HepG2 (cell line): Measurements from ENCODE around the gene CXXC5. TPM values are rescaled to one million over a fixed set of nuclear protein-coding genes. Genes with fewer than 3 reads are reported as not detected.
A peak's percentile ranks its signal among the peaks of the same experiment; 100 is the strongest.

Source experiments
- ADNP ChIP-seq: sonication (generic); formaldehyde crosslinking; IDR thresholded peaks from 2 replicates; pipeline ENCODE4 v1.4.0; 2020; ENCODE audit warnings: missing genetic modification reagents
- CHD4 ChIP-seq: fragments of 200-600 bp; sonication (generic); IDR thresholded peaks from 2 replicates; pipeline ENCODE4 v1.7.0; 2017; ENCODE audit warnings: mild to moderate bottlenecking, low read length, borderline replicate concordance
- CREBL2 ChIP-seq: sonication (generic); formaldehyde crosslinking; IDR thresholded peaks from 2 replicates; pipeline ENCODE4 v1.8.1; 2023; ENCODE audit warnings: missing genetic modification reagents, mild to moderate bottlenecking, borderline replicate concordance
- CSRNP1 ChIP-seq: sonication (generic); formaldehyde crosslinking; IDR thresholded peaks from 2 replicates; pipeline ENCODE4 v1.8.1; 2023; ENCODE audit warnings: mild to moderate bottlenecking, missing genetic modification reagents
- GLMP ChIP-seq: sonication (generic); formaldehyde crosslinking; IDR thresholded peaks from 2 replicates; pipeline ENCODE4 v1.9.0; 2021; ENCODE audit warnings: missing genetic modification reagents, mild to moderate bottlenecking, borderline replicate concordance
- HNF1B ChIP-seq: sonication (generic); formaldehyde crosslinking; IDR thresholded peaks from 2 replicates; pipeline ENCODE4 v1.5.1; 2020; ENCODE audit warnings: mild to moderate bottlenecking, moderate library complexity, missing genetic modification reagents
- IKZF1 ChIP-seq: fragments of 450-650 bp; IDR thresholded peaks from 2 replicates; pipeline ENCODE4 v1.7.1; 2016
- MAZ ChIP-seq, 2 experiments: sonication (generic) in 1 of 2; formaldehyde crosslinking in 1 of 2; IDR thresholded peaks; 2 replicates each; pipeline versions ENCODE4 v1.5.0 to v1.6.1; 2012 to 2020; ENCODE audit warnings: low read depth in 2 of 2, mild to moderate bottlenecking in 2 of 2, borderline replicate concordance in 1 of 2, improper control_type of control experiment in 1 of 2, low read length in 1 of 2, missing genetic modification reagents in 1 of 2, moderate library complexity in 1 of 2
- REPIN1 ChIP-seq: sonication (generic); formaldehyde crosslinking; IDR thresholded peaks from 2 replicates; pipeline ENCODE4 v1.8.0; 2022; ENCODE audit warnings: missing genetic modification reagents, low read depth, mild to moderate bottlenecking, borderline replicate concordance
- RFX1 ChIP-seq: fragments of 450-650 bp; IDR thresholded peaks from 2 replicates; pipeline ENCODE4 v1.6.1; 2017
- SMAD9 ChIP-seq: sonication (generic); formaldehyde crosslinking; IDR thresholded peaks from 2 replicates; pipeline ENCODE4 v1.5.1; 2020; ENCODE audit warnings: mild to moderate bottlenecking, missing genetic modification reagents
- SMC3 ChIP-seq: IDR thresholded peaks from 2 replicates; pipeline ENCODE4 v1.6.1; 2011; ENCODE audit warnings: low read length, improper control_type of control experiment
- TARDBP ChIP-seq: sonication (generic); formaldehyde crosslinking; IDR thresholded peaks from 2 replicates; pipeline ENCODE4 v1.8.0; 2022; ENCODE audit warnings: mild to moderate bottlenecking, missing genetic modification reagents
- ZNF224 ChIP-seq: sonication (generic); formaldehyde crosslinking; IDR thresholded peaks from 2 replicates; pipeline ENCODE4 v1.5.0; 2020; ENCODE audit warnings: mild to moderate bottlenecking, missing genetic modification reagents
- ZNF362 ChIP-seq: sonication (generic); formaldehyde crosslinking; IDR thresholded peaks from 2 replicates; pipeline ENCODE4 v1.4.0; 2020; ENCODE audit warnings: missing genetic modification reagents, mild to moderate bottlenecking, borderline replicate concordance
- ZNF574 ChIP-seq: sonication (generic); formaldehyde crosslinking; IDR thresholded peaks from 2 replicates; pipeline ENCODE4 v1.4.0; 2020; ENCODE audit warnings: missing genetic modification reagents
- ZNF839 ChIP-seq: sonication (generic); formaldehyde crosslinking; IDR thresholded peaks from 2 replicates; pipeline ENCODE4 v1.4.0; 2020; ENCODE audit warnings: missing genetic modification reagents, mild to moderate bottlenecking, borderline replicate concordance
- ZNF850 ChIP-seq: sonication (generic); formaldehyde crosslinking; conservative IDR thresholded peaks from 2 replicates; pipeline ENCODE4 v1.9.0; 2021; ENCODE audit warnings: mild to moderate bottlenecking, missing genetic modification reagents
- ZSCAN22 ChIP-seq: sonication (generic); formaldehyde crosslinking; IDR thresholded peaks from 2 replicates; pipeline ENCODE4 v1.4.0; 2020; ENCODE audit warnings: mild to moderate bottlenecking, missing genetic modification reagents
- polyA plus RNA-seq, 8 experiments: library from polyadenylated mRNA; depleted of rRNA in 3 of 8; stranded (reverse) in 7 of 8; unstranded in 1 of 8; fragments of >200 nt; fragmentation: Illumina TruSeq in 4 of 8; extraction: Trizol in 4 of 8; gene quantifications; 2 replicates each; pipeline versions ENCODE4 v1.2.1 to v1.2.3, GENCODE V29; 2011 to 2016; ENCODE audit warnings: low read depth in 4 of 8, missing spikeins in 1 of 8, mixed read lengths in 1 of 8; ENCODE audit not compliant: insufficient read depth in 1 of 8
- total RNA-seq, 5 experiments: library from RNA; depleted of rRNA; stranded (reverse); fragments of >200 nt; fragmentation: Illumina TruSeq; extraction: Trizol; gene quantifications; 2 replicates each; pipeline ENCODE4 v1.2.3, GENCODE V29; 2016; ENCODE audit warnings: low read depth in 1 of 5

CXXC5 gene
- total and polyA plus RNA-seq, 2 of the 13 experiments (the other 11 are each of a cell fraction or from before 2014, with no cell fraction given) = 32.3 to 33.0 TPM

GRCh38 chr5:139633295-139634027 is 14.7 kb upstream of the CXXC5 start (continued):
- 0 out of 2 replicates have a peak, but pooled peaks have one; percentile 44 for TF ChIP-seq ZNF574
- TF ChIP-seq HNF1B = 0 out of 2 replicates have a peak, but pooled peaks have one; percentile 28
- peak; percentile 59; the same call in 1 of the 2 replicates for TF ChIP-seq REPIN1 (CRISPR knock-in tag)
- no peak for TF ChIP-seq GLMP (CRISPR knock-in tag)
- 0 out of 2 replicates have a peak, but pooled peaks have one; percentile 55 for TF ChIP-seq ZNF850
- TF ChIP-seq ZSCAN22 (CRISPR knock-in tag) = no peak
- no peak for TF ChIP-seq CHD4
- TF ChIP-seq MAZ (IDR thresholded peaks at IDR 0.05; ENCODE audit: borderline replicate concordance, low read depth, low read length) = no peak
- TF ChIP-seq MAZ (CRISPR knock-in tag; IDR thresholded peaks at IDR 0.05; ENCODE audit: low read depth) = 0 out of 2 replicates have a peak, but pooled peaks have one; percentile 56
- no peak for TF ChIP-seq CREBL2 (CRISPR knock-in tag)
- no peak for TF ChIP-seq ZNF224 (CRISPR knock-in tag)
- TF ChIP-seq TARDBP (CRISPR knock-in tag) = 0 out of 2 replicates have a peak, but pooled peaks have one; percentile 68
- TF ChIP-seq CSRNP1 (CRISPR knock-in tag) = no peak
- TF ChIP-seq SMC3 = peak; percentile 96
- TF ChIP-seq ADNP (CRISPR knock-in tag) = no peak
- TF ChIP-seq ZNF839 = 0 out of 2 replicates have a peak, but pooled peaks have one; percentile 59
- TF ChIP-seq SMAD9 (CRISPR knock-in tag) = no peak
- peak; percentile 36; the same call in 1 of the 2 replicates for TF ChIP-seq RFX1
- TF ChIP-seq ZNF362 (CRISPR knock-in tag) = 0 out of 2 replicates have a peak, but pooled peaks have one; percentile 36
- no peak for TF ChIP-seq IKZF1
